GM18867 (cell line): ENCODE results near the gene CBX5.
A peak's percentile ranks its signal among the peaks of the same experiment; 100 is the strongest.
"Not testable (repeated sequence)": the region's sequence is repeated elsewhere in the genome, so short reads cannot be mapped to it uniquely, and the experiment has no call there.

ENCODE experiments used
- ATAC-seq: cut with Tn5 transposase; IDR thresholded peaks from one replicate; pipeline ENCODE4 v1.9.1; 2021; ENCODE audit warnings: mild to moderate bottlenecking, moderate library complexity; ENCODE audit not compliant: unreplicated experiment

CBX5 gene

DNA sequence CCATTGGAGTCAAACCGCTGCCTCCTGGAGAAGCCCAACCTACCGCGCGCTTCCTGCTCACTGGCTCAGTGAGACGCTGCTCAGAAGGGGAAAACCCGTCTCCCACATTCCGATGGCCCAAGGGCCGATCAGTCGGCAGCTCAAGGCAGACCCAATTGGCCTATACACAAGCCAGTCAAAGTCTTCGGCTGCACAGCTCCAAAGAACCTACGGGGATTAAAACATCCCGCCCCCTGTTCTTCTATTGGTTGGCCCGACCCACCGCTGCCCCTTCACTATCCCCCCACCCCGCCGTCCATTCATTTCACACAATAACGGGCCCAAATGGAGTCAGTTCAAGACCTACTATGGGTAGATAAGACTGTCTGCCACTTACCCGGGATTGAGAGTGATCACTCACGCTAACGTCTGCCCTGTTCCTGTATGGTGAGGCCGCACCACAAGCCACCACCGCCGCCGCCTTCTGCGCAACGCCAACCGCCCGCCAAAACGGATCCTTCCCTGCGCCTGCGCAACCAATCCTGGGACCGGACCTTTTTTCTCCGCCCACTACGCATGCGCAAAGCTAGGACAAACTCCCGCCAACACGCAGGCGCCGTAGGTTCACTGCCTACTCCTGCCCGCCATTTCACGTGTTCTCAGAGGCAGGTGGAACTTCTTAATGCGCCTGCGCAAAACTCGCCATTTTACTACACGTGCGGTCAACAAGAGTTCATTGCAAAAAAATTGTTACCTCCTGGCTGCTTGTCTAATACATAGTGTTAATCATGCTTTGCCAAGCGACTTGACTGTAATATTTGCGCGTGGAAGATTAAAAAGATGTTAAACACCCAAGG, at the start of gene CBX5:
Gene CBX5 (minus strand): TSS at position 491 of the 836 bp plus-strand sequence. CDS start 22,472 bp downstream, outside the sequence.
- peak; percentile 71 for ATAC-seq

DNA sequence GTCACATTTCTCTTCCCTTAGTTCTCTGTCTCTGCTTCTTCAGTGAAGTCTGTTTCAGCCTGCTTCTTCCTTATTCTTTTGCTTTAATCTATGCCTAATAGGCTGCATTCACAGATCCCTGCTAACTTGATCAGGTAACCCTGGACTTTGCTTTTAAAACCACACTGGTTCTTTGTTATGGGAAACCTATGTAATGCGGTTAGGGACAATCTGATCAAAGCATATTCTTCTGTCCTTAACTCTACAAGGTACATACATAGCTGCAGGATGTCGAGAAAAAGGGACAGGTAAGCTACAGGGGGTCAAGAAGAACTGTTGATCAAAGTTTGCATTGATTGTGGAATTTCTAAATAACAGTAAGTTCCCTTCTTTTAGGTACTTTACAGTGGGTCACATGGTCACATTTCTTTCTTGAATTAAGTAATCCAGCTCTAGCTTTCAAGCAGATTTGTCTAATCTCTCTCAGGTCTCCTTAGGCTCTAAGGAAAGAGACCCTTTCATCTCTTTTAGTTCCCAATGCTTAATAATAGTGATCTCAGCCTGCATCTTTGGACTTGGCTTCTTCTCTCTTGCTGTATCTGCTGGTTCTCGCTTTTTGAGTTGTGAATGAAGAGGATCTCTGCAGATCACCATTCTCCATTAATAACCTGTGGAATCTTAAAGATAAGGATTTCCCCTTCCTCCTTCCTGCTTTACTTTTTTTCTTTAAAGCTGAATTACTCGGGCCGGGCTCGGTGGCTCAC, 48.8 kb upstream of the CBX5 start:
- ATAC-seq = no peak

DNA sequence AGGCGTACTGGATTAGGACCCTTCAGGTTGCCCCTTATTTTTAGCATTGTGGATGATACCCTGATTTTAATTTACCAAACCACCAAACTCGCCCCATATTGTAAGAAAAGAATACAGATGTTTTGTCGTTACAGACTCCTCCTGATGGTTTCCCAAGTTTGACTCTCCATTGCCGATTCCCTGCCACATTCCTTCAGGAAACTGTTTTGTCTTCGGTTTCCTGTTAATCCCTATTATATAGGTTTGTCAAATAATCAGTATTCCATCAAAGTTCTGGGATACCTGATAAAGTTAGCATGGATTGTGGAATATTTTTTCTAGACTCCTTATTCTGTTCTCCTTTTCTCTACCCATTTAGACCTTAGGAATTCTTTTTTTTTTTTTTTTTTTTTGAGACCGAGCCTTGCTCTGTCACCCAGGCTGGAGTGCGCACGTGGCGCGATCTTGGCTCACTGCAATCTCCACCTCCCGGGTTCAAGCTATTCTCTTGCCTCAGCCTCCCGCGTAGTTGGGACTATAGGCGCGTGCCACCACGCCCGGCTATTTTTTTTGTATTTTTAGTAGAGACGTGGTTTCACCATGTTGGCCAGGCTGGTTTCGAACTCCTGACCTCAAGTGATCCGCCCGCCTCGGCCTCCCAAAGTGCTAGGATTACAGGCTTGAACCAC, 45.7 kb upstream of the CBX5 start:
- not testable (repeated sequence) for ATAC-seq

DNA sequence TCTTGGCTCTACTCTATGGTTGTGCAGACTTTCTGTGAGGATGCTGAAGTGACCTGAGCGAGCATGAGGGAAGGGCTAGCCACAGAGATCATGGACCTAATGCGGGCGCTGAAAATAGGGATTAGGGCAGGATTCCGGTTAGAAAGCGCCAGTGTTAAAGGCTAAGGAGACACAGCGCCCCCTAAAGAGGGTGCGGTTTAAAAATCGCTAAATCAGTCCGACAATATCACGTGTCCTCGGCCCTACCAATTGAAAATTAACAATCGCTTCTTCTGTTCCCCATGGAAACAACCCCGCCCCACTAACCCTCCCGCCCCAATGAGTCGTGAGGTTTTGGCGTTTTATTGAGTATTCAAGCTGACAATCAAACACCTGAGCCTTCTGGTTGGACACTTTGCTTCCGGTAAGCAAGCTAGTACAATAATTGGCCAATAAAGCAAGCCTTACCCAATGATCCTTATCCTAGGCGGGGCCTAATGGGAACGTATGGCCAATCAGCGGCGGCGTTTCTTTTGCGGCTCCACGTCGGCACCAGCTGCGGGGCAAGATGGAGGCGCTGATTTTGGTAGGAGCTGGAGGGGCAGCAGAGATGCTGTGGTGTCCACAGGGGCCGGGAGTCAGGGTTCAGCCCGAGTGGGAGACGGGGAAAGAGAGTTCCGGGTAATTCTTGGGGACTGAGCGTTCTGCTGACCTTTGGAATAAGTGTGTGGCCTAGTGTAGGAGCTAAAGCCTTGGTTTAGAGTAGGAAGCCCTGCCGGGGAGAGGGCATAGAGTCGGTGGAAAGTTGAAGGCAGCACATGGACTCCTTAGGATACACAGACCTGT, 44.9 kb upstream of the CBX5 start, which contains the start of gene COPZ1:
Gene COPZ1 (plus strand): TSS at position 515 of the 825 bp plus-strand sequence. CDS start 33 bp downstream, at position 548.
- ATAC-seq = peak; percentile 98

DNA sequence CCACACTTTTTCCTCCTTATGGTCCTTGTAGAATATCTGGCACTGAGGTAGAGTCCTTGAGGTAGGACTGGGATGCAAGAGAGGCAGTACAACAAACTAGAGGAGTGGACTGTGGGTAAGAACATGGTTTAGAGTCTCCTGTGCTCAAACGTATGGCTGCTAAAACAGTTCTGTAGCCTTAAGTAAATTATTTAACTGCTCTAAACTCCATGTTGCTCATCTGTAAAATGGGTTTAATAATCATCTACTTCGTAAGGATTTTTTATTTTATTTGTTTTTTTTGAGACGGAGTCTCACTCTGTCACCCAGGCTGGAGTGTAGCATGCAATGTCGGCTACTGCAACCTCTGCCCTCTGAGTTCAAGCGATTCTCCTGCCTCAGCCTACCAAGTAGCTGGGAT, 41.4 kb upstream of the CBX5 start:
- ATAC-seq = no peak

DNA sequence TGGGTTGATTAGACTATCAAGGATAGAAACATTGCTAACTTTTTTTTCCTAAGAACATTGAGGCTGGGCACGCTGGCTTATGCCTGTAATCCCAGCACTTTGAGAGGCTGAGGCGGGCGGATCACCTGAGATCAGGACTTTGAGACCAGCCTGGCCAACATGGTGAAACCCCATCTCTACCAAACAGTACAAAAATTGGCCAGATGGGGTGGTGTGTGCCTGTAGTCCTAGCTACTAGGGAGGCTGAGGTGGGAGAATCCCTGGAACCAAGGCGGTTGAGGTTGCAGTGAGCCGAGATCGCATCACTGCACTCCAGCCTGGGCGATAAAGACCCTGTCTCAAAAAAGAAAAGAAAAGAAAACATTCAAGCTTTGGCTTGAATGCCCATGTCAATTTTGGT, 32.4 kb upstream of the CBX5 start:
- ATAC-seq = not testable (repeated sequence)

DNA sequence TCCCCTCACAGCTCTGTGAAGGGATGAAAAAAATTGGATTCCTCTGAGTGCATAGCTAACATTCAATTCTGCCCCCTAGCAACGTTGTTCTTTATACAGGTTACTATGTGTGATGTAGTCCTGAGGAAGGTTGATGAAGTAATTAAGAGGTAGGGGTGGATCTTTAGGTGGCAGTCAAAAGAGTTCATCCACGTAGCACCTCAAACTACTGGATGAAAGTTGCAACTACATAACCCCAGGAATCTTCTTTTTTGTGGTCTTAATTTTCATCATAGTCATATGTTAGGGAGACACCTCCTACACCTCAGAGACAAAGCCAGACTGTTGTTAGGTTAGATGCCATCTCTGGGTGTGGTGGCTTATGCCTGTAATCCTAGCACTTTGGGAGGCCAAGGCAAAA, 31.1 kb upstream of the CBX5 start:
- no peak for ATAC-seq

DNA sequence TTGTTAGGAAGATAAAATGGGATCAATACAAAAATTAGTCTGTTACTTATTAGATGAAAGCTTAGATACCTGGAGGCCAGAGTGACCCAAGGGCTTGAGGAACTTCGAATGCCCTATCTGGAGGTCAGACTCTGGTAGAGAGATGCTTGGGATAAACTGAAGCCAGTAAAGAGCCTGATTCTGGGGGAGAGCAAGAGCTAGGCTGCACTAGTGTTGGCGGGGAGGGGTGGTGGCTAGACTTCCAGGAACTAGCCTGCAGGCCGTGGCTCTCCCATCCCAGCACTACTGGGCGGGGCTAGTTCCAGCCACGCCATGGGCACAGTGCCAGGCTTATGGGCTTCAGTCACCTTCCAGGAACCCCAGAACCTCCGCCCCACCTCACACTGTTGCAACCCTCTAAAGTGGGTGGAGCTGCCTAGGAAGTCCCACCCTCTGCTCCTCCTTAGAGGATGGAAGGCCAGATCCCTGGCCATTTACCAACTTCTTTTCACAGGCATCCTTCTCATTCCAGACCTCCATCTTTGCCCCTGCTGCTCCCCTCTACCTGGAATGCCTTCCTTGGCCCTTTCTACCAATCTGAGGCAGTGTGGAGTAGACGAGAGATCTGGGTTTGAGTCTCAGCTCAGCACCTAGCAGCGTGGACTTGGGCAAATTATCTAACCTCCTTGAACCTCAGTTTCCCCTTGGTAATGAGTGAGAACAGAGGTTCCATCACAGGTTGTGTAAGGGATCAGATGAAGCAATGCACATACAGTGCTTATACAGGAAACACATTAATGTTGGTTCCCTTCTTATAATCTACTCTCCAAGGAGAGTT, 27.2 kb upstream of the CBX5 start:
- ATAC-seq = no peak

DNA sequence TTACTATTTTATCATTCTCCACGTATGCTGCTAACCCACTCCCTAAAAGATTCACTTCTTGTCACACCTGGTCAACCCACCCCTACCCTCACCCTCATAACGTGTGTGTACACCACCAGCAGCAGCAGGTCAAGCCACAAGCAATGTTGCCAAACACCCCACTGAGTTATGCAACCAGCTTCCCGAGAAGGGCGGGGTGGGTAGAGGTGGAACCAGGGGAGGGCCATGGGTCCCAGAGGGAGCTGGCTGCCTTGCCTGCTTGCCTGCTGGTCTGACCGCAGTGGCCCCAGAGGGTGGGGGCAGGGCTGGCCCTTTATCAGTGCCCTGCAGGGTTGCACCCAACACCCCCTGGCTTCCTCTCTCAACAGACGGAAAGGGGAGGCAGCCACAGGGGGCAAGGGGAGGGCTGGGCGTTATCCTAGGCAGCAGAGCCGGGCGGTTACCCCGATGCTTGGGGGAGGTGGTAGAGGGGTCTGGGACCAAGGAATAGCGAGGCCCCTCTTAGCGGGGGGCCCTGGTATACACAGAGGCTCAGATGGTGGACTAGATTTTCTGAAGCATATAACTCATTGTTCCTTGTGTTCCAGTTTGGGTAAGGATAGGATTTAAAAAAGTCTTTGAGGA, 24.4 kb upstream of the CBX5 start:
- no peak for ATAC-seq

DNA sequence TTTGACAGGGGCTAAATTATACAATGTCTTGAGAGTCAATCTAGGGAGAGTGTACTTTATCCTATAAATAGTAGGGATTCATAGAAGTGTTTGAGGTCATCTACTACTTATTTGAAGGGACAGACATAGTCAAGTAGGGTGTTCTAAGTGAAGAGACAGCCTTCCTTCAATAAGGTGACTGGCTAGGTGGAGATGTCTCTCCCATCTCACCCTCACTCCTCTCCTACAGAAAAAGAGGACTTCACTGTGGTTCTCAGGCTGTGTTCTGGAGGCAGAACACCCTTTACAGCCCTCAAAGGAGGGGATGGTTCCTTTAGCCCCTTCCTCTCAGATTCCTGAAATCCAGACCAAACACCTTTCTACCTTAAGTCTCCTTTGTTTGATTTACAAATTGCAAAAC, 23.7 kb upstream of the CBX5 start:
- no peak for ATAC-seq

DNA sequence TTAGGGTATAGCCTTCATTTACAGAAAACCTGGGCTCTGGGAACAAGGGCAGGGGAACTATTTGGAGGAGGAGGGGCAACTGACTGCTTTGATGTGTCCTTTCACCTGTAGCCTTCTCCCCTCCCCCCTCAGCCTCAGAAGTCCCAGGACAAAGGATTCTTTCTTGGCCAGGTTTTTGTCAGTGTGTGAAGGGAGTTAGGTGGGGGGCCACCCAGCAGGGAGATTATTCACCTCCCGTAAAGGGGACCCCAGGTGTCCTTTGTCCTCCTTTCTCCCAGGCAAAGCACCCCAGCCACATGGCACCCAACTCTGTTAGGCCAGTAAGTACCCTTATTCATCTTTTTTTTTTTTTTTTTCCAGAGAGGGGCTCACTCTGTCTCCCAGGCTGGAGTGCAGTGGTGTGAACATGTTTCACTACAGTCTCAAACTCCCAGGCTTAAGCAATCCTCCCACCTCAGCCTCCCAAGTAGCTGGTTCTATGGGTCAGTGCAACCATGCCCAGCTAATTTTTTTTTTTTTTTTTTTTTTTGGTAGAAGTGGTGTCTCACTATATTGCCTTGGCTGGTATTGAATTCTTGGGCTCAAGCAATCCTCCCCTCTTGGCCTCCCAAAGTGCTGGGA, 21.6 kb upstream of the CBX5 start:
- ATAC-seq = no peak

DNA sequence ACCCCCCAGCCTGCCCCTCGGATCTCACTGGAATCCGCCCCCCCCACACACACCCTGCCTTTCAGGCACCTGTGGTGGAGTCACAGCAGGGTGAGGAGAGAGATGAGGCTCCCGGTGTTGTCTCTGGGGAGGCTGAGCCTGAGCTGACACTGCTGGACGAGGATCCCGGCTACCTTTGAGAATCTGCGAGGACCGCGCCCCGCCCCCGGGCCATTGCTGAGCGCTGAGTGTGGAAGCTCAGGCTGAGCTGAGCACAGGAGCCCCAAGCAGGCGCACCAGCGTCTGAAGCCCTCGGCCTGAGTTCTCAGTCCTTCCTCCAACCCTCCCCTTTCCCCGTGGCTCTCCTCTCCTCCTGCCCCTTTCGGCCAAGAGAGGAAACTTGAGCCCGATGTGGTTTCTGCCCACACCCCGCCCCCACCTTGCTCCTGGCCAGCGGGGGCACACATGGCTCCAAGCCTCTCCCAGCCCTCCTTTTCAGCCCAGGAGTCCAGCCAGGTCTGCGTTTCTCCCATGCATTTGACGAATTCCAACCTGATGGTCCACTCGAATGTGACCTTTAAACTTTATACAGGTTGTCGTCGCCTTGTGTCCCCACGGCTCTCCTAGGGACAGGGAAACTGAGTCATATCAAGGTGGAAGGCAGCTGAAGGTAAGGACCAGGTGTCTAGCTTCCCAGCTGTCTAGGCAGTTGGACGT, 21.0 kb upstream of the CBX5 start, which contains the start of gene NFE2:
Gene NFE2 (minus strand): TSS at position 284 of the 696 bp plus-strand sequence. CDS start 5,767 bp downstream, outside the sequence.
- ATAC-seq = no peak

DNA sequence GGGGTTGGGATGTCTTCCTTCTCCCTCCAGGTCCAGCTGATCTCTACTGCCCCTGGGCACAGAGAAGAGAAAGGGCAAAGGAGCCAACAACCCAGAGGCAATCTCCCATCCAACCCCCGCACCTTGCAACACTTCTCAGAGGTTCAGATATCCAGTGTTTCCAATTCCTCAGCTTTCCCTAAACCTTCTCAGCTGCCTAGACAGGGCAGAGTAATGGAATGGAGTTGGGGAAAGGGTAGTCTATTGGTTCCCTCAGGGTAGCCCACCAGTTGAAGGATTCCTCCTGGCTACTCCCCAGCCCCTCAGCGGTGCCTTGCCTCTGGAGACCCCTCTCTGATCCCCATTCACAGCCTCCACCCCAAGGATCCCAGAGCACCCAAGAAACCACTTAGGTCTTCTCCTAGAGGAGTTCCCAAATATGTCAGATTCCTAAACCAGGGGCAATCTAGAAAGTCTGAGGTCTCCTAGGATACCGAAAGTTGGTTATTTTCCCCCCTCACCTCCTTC, 20.4 kb upstream of the CBX5 start:
- ATAC-seq = no peak

DNA sequence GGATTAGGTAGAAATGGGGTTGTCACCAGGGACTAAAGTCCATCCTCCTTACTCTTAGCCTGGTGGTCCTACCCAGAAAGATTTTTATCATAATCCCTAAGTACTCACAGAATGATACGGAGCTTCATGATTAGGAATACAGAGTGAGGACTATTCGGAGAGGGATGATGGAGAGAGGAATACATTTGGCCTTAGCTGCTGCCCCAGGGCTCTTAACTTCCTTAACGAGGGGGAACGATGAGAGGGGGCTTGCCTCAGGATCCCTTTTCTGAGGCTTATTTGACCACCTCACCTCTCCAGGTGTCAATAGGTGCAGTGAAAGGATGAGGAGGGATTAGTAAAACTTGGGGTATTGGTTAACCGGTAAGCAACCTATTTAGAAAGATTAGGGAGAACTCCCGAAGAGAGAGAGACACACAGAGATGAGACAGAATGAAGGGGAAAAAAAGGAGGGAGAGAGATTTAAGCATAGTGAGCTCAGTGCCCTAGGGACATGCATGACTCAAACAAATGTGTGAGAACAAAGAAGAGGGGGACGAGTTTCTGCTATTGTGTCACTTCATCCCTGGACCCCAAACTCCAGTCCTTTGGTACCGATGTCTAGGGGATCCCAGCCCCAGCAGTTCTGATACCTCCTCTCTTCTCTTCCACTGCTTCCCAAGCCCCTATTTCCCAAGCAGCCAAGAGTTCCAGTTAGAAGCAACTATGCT, 19.7 kb upstream of the CBX5 start:
- no peak for ATAC-seq

DNA sequence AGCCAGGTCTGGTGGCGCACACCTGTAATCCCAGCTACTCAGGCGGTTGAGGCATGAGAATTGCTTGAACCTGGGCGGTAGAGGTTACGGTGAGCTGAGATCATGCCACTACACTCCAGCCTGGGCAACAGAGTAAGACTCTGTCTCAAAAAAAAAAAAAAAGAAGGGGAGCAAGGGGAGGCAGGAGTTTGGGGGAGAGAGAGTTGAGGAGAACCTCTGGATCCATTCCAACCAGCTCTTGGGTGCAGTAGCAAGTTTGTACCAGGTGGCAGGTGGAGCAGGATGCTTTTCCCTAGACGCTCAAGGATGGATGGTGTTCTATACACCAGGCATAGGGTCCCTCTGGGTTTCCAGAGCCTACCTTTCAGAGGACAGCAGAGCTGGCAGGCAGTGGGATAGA, 19.0 kb upstream of the CBX5 start:
- ATAC-seq = no peak

DNA sequence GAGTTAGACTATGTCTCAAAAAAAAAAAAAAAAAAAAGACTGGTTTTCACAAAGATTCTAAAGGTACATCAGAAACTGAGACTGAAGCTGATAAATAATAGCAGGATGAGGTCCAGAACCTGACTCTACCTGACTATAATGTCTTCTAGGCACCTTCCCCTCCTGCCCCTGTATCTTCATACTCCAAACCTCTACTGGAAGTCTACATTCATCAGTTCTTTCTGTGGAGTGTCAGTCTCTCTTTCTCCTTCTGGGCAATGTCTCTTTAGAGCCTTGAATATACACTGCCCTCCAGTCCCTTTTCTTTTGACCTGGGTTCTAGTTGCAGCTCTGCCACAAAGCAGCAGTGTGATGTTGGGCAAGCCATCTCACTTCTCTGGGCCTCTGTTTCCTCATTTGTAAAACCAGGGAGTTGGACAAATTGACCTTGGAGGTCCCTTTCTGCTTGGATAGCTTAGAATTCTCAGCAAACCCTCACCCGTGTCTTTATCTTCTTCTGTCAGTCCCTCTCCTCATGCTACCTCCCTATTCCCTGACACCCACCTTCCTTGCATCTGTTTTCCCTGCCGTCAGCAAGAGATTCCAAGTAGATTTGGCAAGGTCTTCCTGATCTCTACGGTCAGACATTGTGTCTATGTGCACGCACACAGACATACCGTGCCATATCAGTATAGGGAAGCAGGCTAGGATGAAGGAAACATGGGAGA, 16.6 kb upstream of the CBX5 start:
- ATAC-seq = no peak
